H1 (cell line): Measurements from ENCODE around the gene PROSER3. TPM values are rescaled to one million over a fixed set of nuclear protein-coding genes. Genes with fewer than 3 reads are reported as not detected.

ENCODE experiments used
- ATF3 ChIP-seq: IDR thresholded peaks from 2 replicates; pipeline ENCODE4 v1.6.1; 2011; ENCODE audit warnings: low read depth, mild to moderate bottlenecking, low read length; ENCODE audit not compliant: insufficient read depth
- CHD7 ChIP-seq: fragments of 300-600 bp; sonication (generic); IDR thresholded peaks from 2 replicates; pipeline ENCODE4 v1.7.1; 2012; ENCODE audit warnings: low read length, moderate library complexity, mild to moderate bottlenecking, inconsistent platforms; ENCODE audit not compliant: insufficient replicate concordance
- GABPA ChIP-seq: IDR thresholded peaks from 2 replicates; pipeline ENCODE4 v1.6.1; 2011; ENCODE audit warnings: mild to moderate bottlenecking, low read length, moderate library complexity, borderline replicate concordance; ENCODE audit not compliant: insufficient read depth
- JUN ChIP-seq: IDR thresholded peaks from 2 replicates; pipeline ENCODE4 v1.6.1; 2011; ENCODE audit warnings: low read depth, mild to moderate bottlenecking, improper control_type of control experiment, low read length
- SIN3A ChIP-seq, 2 experiments: IDR thresholded peaks in 1 of 2; conservative IDR thresholded peaks in 1 of 2; 2 replicates each; pipeline ENCODE4 v1.6.1; 2011 to 2012; ENCODE audit warnings: low read length in 2 of 2, improper control_type of control experiment in 1 of 2, low read depth in 1 of 2, mild to moderate bottlenecking in 1 of 2
- SUZ12 ChIP-seq: fragments of 200-600 bp; sonication (generic); IDR thresholded peaks from 2 replicates; pipeline ENCODE4 v1.6.1; 2012; ENCODE audit warnings: mild to moderate bottlenecking, inconsistent platforms, low read length, moderate library complexity, mixed read lengths
- TCF12 ChIP-seq: IDR thresholded peaks from 2 replicates; pipeline ENCODE4 v1.6.1; 2011; ENCODE audit warnings: low read depth, mild to moderate bottlenecking, low read length
- polyA plus RNA-seq, 7 experiments: library from polyadenylated mRNA; depleted of rRNA in 3 of 7; stranded (reverse) in 5 of 7; unstranded in 2 of 7; fragments of >200 nt in 5 of 7; fragments of 200-250 nt in 2 of 7; gene quantifications; 1 replicate in 5 of 7; 2 replicates in 1 of 7; 4 replicates in 1 of 7; pipeline versions ENCODE4 v1.2.1 to v1.2.3, GENCODE V29; 2011 to 2013; ENCODE audit warnings: missing spikeins in 2 of 7, mixed read lengths in 2 of 7
- total RNA-seq: library from RNA; stranded (reverse); fragmentation: NEBNext Ultra II Directional; extraction: Animal tissue kit (Norgen Biotek cat#: 25700); gene quantifications from 2 replicates; pipeline ENCODE4 v1.2.1, GENCODE V29; 2021

Gene PROSER3
- total and polyA plus RNA-seq, 2 of the 8 experiments (the other 6 are each of a cell fraction or from before 2014, with no cell fraction given) = 17.8 to 28.9 TPM

- TF ChIP-seq CHD7 (no peak), GABPA (peak; percentile 82; the same call in 1 of the 2 replicates), ATF3 (no peak), TCF12 (no peak), JUN (no peak), SUZ12 (no peak), SIN3A (conservative IDR thresholded peaks at IDR 0.05 in 1 of 2, IDR thresholded peaks at IDR 0.05 in 1 of 2; ENCODE audit: low read depth in 1 of 2, low read length in 2 of 2) (peak; percentile 48; a peak in 1 of 4 replicates)
Measured at GRCh38 chr19:35748106-35749020, 9.6 kb upstream of the PROSER3 start, which contains the start of gene LIN37 (continued).
